Cardiac muscle cell (in vitro differentiated cells and primary cell): ENCODE results near the gene ZIC1. TPM values are rescaled to one million over a fixed set of nuclear protein-coding genes. Genes with fewer than 3 reads are reported as not detected.

Experiments used
- DNase-seq, 2 donors: peaks; one replicate each; pipeline versions ENCODE4 v3.0.0 to v3.0.0-alpha.2; 2010 to 2017; ENCODE audit warnings: low read depth in 1 of 2, low spot score in 1 of 2
- H3K27ac ChIP-seq: fragments of 200-600 bp; sonication (generic); 2 replicates; pipeline ENCODE4 v1.5.1; 2016
- H3K27me3 ChIP-seq: fragments of 200-600 bp; sonication (generic); 2 replicates; pipeline ENCODE4 v1.6.0; 2016; ENCODE audit warnings: control low read depth
- H3K36me3 ChIP-seq: fragments of 200-600 bp; sonication (generic); 2 replicates; pipeline ENCODE4 v1.5.1; 2016; ENCODE audit warnings: control low read depth
- H3K4me1 ChIP-seq: fragments of 200-600 bp; sonication (generic); 2 replicates; pipeline ENCODE4 v1.8.1; 2017; ENCODE audit warnings: low read depth, mild to moderate bottlenecking, mixed run types
- H3K4me3 ChIP-seq: fragments of 200-600 bp; sonication (generic); 2 replicates; pipeline ENCODE4 v1.5.1; 2016; ENCODE audit warnings: mild to moderate bottlenecking
- H3K9me3 ChIP-seq: fragments of 200-600 bp; sonication (generic); 2 replicates; pipeline ENCODE4 v1.5.1; 2017; ENCODE audit warnings: low read depth, mild to moderate bottlenecking, control low read depth
- polyA plus RNA-seq: library from polyadenylated mRNA; unstranded; fragments of >200 nt; fragmentation: Nextera tagmentation; extraction: Ambion mirVana; gene quantifications from 2 replicates; pipeline ENCODE4 v1.2.1, GENCODE V29; 2016
- total RNA-seq: library from RNA; depleted of rRNA; stranded (reverse); fragments of >200 nt; gene quantifications from 2 replicates; pipeline ENCODE4 v1.2.3, GENCODE V29; 2016
- TF ChIP-seq, protein P1 (sequence below): IDR thresholded peaks from 2 replicates; pipeline ENCODE4 v1.5.1; 2012; ENCODE audit warnings: low read depth, mild to moderate bottlenecking, low read length

Gene ZIC1
- total and polyA plus RNA-seq, 2 experiments from 2014 or later = 0.35 TPM; not detected in 1

DNA sequence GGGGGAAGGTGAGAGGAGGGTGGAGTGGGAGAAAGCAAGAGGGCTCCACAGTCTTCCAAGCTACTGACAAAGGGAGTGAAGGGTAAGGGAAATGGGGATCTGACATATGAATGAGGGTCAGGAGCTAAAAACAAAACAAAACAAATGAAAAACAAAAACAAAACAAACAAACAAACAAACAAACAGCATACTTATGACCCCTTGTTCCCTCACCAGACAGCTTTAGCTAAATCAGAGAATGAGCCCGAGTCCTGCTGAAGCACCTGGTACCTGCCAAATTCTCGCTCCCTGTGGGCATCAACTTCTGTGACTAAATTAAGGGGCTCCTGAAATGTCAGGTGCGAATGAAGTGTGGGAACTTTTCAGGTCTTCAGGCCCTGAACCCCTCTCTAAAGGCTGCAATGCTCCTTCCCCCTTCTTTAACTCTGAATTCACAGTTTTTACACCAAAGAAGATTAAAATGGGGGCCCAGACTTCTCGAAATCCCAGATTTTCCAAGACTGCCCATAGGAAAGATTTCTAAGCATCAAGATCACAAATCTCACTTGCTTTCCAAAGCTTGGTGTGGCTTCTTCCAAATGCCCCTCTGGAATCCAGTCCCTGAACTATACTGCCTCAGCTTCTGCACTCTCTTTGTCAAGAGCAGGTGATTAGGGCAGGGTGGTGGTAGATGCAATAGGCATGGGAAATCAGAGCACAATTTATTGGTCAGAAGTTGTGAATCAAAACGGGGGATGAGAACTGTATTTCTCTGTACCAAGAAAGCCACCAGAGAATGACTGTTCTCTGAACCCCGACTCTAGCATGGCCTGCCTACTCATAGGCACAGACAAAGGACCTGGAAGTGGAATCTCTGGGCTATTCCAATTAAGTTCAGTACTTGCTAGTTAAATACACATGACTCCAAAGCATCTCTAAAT, 43.7 kb upstream of the ZIC1 start:
- Histone ChIP-seq H3K36me3 (no peaks in the 10 kb centered on the region), H3K4me1 (no peaks in the 10 kb centered on the region), H3K9me3 (no peaks in the 10 kb centered on the region), H3K27ac (no peak overlapping the region), H3K4me3 (no peak overlapping the region), H3K27me3 (peaks cover 100% of the 10 kb centered on the region)
- no peak for DNase-seq
- TF ChIP-seq, protein P1, sequence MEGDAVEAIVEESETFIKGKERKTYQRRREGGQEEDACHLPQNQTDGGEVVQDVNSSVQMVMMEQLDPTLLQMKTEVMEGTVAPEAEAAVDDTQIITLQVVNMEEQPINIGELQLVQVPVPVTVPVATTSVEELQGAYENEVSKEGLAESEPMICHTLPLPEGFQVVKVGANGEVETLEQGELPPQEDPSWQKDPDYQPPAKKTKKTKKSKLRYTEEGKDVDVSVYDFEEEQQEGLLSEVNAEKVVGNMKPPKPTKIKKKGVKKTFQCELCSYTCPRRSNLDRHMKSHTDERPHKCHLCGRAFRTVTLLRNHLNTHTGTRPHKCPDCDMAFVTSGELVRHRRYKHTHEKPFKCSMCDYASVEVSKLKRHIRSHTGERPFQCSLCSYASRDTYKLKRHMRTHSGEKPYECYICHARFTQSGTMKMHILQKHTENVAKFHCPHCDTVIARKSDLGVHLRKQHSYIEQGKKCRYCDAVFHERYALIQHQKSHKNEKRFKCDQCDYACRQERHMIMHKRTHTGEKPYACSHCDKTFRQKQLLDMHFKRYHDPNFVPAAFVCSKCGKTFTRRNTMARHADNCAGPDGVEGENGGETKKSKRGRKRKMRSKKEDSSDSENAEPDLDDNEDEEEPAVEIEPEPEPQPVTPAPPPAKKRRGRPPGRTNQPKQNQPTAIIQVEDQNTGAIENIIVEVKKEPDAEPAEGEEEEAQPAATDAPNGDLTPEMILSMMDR = no peak

DNA sequence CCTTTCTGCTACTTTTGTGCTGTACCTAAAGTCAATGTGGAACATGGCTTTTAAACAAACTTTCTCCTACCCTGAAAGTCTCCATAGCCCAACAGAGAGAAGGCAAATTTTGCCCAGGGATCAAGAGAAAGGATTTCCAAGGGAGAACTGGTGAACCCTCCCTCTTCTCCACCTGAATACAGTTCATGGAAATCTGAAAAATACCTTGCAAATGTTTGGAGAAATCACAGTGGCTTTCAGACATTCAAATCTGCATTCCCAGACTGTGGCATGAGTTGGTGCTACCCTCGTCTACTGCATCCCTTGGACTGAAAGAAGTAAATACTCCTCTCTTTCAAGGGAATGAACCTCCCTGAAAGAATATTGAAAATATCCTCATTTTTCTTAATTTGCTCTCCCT, 41.5 kb upstream of the ZIC1 start:
- no peak overlapping the region for H3K4me3 ChIP-seq
- H3K27ac ChIP-seq = no peak overlapping the region
- TF ChIP-seq, protein P1 = no peak
- H3K36me3 ChIP-seq = no peaks in the 10 kb centered on the region
- peaks cover 100% of the 10 kb centered on the region for H3K27me3 ChIP-seq
- no peak for DNase-seq
- no peaks in the 10 kb centered on the region for H3K4me1 ChIP-seq
- no peaks in the 10 kb centered on the region for H3K9me3 ChIP-seq

DNA sequence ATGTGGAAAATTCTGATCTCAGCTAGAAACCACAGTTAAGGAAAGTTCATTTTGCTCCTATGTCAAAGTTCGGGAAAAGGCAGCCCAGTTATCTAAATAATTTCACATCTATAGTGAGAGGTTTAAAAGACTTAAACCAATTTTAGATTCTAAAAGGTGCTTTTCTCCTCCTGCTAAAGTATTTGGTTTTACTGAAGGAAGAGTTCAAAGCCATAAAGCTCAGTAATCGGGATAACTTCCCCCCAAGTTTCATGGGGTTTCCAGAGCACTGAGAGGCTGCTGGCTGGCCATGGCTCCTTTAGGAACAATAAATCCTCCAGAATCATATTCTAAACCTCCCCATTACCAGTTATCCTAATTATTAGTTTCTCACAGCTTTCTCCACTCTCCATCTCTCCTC, 41.0 kb upstream of the ZIC1 start:
- H3K27ac ChIP-seq = no peak overlapping the region
- no peaks in the 10 kb centered on the region for H3K36me3 ChIP-seq
- no peaks in the 10 kb centered on the region for H3K9me3 ChIP-seq
- DNase-seq = no peak
- TF ChIP-seq, protein P1 = no peak
- no peak overlapping the region for H3K4me3 ChIP-seq
- H3K4me1 ChIP-seq = no peaks in the 10 kb centered on the region
- H3K27me3 ChIP-seq = peaks cover 100% of the 10 kb centered on the region

- TF ChIP-seq, protein P1 = no peak
- H3K36me3 ChIP-seq = no peaks in the 10 kb centered on the region
- DNase-seq = no peak
- H3K4me3 ChIP-seq = no peak overlapping the region
- no peaks in the 10 kb centered on the region for H3K9me3 ChIP-seq
- peaks cover 100% of the 10 kb centered on the region for H3K27me3 ChIP-seq
- H3K4me1 ChIP-seq = no peaks in the 10 kb centered on the region
- H3K27ac ChIP-seq = no peak overlapping the region
These were observed 40.5 kb upstream of the ZIC1 start for GRCh38 chr3:147368561-147369221.

DNA sequence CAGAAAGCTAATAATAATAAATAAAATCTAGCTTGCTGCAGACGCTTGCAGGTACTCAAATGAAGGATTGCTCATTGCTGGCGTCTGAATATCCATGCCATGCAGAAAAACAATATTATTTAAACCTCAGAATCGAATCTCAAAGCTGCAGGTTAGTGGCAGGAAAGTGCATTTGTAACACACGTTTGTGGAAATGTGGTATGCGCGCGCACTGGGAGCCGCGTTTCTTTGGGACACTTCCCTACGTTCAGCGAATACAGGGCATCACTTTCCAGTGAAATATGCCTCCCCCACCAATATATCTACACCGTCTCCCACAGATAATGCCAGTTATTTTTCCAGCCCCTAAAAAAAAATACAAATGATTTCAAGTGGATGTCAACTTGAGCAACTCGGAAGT, 39.9 kb upstream of the ZIC1 start:
- Histone ChIP-seq H3K36me3 (no peaks in the 10 kb centered on the region), H3K27ac (no peak overlapping the region), H3K4me1 (no peaks in the 10 kb centered on the region), H3K4me3 (no peak overlapping the region), H3K9me3 (no peaks in the 10 kb centered on the region), H3K27me3 (peaks cover 100% of the 10 kb centered on the region)
- TF ChIP-seq, protein P1 = no peak
- DNase-seq = no peak
